HG03064 (cell line): ENCODE results near the gene ACVR1B.

Experiments used
- ATAC-seq: cut with Tn5 transposase; IDR thresholded peaks from one replicate; pipeline ENCODE4 v1.9.1; 2021; ENCODE audit warnings: low read depth; ENCODE audit not compliant: unreplicated experiment

The ACVR1B gene

DNA sequence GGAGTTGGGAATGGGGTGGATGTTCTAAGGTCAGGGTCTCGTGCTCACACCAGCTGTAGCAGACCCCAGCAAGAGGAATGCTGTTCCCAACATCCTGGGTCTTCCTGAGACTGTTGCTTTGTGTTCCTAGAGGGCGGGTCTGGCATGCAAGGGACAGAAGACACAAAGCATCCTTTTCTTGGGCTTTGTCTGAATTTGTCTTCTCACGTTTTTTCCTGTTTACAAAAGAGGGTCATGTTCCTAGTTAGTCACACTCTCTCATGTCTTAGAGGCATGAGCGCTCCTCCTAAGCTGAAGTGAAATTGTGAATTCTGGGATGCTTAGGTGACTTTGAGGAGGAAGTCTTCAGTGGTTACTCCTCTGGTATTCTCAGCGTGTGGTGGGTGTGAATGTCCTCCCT, 45.6 kb downstream of the ACVR1B start:
- no peak for ATAC-seq

DNA sequence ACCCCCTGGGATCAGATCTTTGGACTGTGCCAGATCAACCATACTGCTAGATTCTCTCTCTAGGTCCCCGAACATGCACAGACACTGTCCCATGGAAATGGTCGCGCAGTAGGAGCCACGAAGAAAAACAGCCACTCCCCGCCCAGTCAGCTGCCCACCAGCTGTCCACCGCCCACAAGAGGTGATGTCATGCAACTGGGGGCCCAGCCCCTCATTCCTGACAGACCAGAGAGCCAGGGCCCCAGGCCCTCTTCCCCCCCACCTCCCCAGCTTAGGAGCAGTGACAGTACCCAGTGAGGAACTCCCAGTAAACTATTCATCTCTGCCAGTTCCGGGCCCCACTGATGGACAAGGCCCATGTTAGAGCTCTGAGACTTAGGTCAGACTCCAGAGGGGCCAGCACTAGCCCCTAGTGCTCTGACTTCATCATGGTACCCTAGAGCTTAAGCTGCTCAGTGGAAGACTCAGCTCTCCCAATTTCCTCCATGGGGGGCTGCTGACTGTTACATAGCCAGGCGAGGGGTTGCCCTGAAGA, 51.6 kb downstream of the ACVR1B start:
- ATAC-seq = no peak

- no peak for ATAC-seq
Measured at GRCh38 chr12:52003591-52003990, 52.1 kb downstream of the ACVR1B start.

- ATAC-seq = no peak
Measured at GRCh38 chr12:52004042-52004648, 52.6 kb downstream of the ACVR1B start.

DNA sequence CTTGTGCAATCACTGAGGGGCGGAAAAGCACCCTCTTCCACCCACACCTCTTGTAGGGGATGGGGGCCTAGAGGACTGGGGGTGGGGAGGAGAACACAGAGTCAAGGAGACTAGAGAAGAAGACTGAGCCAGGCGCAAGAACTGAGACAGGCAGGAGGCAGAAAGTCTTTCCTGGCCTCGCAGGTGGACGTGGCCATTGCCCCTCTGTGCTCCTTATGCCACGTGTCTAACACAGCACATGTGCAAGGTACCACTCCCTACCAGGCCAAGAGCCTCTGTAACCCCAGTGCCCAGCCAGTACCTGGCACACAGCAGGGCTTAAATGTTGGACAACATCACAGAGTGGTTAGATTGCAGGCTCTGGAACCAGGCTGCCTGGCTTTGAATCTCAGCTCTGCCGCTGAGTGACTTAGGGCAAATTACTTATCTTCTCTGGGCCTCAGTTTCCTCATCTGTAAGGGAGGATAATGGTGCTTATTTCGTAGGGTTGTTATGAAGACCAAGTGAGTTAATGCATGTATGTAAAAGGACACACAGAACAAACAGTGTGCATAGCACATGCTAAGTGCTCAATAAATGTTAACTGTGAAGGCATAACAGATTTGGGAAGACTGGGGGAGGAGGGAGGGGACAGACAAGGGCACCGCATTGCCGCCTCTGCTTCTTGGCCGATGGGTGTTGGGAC, 53.9 kb downstream of the ACVR1B start:
- no peak for ATAC-seq

GRCh38 chr12:52005903-52006703, 54.6 kb downstream of the ACVR1B start:
- no peak for ATAC-seq

DNA sequence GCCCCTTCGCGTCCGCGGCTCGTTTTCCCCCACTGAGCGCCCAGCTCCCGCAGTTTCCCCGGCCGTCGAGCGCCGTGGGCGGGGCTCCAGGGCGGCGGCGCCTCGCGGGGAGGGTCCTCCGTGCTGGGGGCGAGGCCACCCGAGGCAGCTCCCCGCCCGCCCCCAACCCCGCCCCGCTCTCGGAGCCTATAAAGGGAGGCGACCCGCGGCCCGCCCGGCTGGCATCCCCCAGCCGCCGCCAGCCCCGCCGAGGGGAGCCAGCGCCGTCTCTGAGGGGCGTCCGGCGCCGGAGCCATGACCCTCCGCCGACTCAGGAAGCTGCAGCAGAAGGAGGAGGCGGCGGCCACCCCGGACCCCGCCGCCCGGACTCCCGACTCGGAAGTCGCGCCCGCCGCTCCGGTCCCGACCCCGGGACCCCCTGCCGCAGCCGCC, 55.2 kb downstream of the ACVR1B start, which contains the start of gene TAMALIN:
TAMALIN (plus strand) TSS at position 221 of the 432 bp plus-strand sequence; CDS start at position 295, 74 bp downstream.
- no peak for ATAC-seq

DNA sequence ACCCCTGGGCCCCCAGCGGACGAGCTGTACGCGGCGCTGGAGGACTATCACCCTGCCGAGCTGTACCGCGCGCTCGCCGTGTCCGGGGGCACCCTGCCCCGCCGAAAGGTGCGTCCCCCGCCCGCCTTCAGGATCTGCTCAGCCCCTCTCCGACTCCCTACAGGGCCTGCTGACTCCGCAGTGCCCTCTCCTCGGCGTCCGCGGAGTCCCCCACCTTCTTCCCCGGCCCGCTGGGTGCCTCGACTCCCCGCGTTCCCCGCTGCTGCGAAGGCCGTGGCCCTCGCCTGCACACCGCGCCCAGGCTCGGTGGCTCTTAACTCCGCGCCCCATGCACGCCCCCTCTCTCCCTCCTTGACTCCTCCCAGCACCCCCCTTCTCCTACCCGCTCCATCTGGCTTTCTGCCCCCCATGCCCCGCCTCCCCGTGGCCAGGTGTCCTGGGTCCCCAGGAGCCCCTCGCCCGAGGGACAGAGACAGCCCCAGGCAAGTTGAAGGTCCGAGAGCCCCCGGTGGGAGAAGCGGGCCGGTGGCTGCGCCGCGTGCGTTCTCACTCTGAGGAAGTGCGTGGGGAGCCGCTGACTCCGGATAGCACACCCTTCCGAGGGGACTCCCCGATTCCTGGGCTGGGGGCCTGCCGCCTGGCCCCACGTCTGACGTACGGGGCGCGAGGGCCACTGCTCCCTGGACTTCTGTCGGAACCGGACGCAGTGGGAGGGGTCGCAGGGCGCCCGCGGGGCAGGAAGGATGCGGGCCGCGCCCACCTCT, 55.8 kb downstream of the ACVR1B start:
- no peak for ATAC-seq

- no peak for ATAC-seq
Measured at GRCh38 chr12:52007982-52008510, 56.5 kb downstream of the ACVR1B start.

DNA sequence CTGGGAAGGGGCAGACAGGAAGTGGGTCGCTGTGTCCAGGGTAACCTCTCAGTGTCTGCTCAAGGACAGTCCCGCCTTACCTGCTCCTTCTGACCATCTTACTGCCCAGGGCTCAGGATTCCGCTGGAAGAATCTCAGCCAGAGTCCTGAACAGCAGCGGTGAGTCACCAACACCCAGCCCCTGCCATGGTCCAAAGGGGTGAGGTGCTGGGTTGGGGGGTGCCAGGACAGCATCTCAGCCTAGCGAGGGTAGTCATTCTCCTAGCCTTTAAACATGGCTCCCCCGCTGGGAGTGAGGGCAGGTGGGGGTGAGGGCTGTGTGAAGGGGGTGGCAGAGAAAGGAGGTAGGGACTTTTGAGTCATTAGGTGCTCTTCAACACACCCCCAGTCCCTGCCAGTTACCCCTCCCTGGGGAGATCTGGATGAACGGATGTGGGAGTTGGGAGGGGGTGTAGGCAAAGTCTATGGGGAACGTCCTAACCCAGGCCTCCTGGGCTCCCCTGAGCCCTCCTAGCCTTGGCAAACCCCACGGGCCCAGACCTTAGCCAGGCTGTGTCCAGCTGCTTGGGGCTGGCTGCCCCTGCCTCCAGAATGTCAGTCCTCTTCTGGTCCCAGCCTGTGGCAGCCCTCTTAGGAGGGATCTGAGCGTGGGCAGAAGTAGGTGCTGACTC, 57.7 kb downstream of the ACVR1B start:
- ATAC-seq = no peak

GRCh38 chr12:52010152-52010622, 58.7 kb downstream of the ACVR1B start:
- no peak for ATAC-seq

DNA sequence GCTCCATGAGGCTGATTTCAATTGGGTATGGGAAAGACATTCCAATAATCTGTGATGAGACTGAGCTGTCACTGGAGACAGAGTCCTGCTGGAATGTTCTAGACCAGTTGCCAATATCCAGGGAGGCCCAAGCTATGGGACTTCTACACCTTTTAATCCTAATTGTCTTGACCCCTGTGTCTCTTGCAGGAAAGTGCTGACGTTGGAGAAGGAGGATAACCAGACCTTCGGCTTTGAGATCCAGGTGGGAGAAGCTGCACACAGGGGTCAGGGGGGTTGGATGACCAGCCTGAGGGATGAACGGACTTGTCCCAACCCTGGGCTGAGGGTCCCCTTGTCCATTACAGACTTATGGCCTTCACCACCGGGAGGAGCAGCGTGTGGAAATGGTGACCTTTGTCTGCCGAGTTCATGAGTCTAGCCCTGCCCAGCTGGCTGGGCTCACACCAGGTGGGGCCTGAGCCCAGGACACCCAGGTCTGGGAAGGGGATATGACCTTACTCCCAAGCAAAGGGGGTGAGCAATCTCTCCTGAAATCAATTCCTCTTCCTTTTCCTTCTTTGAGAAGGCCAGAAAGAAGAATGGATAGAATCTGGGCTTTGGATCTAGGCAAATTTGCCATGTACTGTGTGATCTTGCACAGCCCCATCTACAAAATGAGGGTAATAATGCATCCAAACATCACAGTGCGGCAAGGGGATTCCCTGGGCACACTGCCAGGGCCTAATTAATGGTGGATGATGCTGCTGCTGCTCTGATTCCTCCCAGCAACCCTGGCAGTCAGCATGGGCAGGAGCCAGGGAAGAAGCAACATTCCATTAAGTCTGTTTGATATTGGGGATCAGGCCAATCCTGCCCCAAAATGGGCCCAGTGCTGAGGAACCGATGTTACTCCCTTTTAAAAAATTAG, 59.4 kb downstream of the ACVR1B start:
- ATAC-seq = no peak

- ATAC-seq = no peak
Measured at GRCh38 chr12:52011602-52012214, 60.2 kb downstream of the ACVR1B start.

DNA sequence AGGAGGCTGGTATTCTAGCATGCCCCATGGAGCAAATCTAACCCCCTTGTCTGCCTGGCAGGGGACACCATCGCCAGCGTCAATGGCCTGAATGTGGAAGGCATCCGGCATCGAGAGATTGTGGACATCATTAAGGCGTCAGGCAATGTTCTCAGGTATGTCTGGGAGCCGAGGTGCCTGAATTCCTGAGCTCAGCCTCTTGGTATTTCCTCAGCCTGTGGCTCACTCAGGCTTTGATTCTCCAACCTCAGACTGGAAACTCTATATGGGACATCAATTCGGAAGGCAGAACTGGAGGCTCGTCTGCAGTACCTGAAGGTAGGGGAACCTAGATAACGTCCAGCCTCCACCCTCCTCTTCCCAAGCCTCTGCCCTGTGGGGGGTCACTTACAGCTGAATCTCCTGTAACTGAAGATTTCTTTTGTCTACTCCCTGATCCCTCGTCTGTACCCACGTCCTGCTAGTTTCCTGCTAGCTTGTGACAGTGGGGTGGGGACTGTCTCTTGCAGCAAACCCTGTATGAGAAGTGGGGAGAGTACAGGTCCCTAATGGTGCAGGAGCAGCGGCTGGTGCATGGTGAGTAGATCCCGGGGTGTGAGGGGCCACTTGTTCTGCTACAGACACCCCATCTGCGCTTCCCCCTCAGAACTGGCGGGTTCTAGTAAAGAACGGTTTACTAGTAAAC, 62.3 kb downstream of the ACVR1B start:
- no peak for ATAC-seq

DNA sequence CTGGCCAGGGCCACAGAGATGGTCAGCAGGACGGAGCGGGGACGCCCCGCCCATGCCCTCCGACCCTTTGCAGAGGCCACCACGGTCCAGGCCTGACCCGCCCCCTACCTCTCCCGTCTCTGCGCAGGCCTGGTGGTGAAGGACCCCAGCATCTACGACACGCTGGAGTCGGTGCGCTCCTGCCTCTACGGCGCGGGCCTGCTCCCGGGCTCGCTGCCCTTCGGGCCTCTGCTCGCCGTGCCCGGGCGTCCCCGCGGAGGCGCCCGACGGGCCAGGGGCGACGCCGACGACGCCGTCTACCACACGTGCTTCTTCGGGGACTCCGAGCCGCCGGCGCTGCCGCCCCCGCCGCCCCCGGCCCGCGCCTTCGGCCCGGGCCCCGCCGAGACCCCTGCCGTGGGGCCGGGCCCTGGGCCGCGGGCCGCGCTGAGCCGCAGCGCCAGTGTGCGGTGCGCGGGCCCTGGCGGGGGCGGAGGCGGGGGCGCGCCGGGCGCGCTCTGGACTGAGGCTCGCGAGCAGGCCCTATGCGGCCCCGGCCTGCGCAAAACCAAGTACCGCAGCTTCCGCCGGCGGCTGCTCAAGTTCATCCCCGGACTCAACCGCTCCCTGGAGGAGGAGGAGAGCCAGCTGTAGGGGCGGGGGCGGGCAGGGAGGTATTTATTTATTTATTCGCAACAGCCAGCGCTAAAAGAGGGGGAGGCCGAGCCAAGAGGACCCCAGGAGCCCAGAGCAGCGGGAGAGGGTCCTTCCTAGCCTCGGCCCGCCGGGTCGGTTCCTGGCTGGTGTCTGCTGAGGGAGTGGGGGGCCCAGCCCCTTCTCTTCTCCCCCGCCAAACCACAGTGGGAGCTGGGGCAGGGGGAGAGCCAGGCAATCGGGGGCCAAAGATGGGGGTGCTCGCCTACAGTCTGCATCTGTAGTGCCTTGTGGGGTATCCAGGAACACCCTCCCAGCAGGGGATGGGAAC, 63.4 kb downstream of the ACVR1B start:
- no peak for ATAC-seq

DNA sequence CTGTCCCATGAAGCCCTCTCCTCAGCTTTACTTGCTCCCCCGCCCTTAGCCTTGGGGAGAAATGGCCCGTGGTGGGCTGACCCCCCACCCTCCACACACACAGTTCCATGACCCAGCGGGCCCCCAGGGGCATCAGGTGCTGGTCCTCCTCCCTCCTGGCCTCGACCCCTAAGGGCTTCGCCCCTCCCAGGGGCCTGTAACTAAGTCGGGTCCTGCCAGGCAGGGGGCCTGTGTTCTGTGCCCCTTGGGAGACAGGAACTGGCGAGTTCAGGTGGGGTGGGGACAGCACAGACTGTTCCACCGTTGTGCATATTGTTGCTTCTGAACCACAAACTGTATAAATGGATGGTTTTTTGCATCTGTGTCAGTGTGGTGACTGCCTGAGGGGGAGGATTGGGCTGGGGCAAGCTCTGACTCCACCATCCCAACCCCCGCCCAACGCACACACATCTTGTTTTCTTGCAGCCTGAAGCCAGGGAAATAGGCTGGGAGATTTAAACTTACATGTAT, 64.1 kb downstream of the ACVR1B start:
- ATAC-seq = no peak
